Inflammatory macrophage treated with lipopolysaccharide for 4 hours (primary cell): ENCODE data around the gene TAF11.
"Not testable (repeated sequence)": the region's sequence is repeated elsewhere in the genome, so short reads cannot be mapped to it uniquely, and the experiment has no call there.

Experiments used
- DNase-seq: peaks from one replicate; pipeline ENCODE4 v3.0.0-alpha.2; 2020

Gene TAF11

DNA sequence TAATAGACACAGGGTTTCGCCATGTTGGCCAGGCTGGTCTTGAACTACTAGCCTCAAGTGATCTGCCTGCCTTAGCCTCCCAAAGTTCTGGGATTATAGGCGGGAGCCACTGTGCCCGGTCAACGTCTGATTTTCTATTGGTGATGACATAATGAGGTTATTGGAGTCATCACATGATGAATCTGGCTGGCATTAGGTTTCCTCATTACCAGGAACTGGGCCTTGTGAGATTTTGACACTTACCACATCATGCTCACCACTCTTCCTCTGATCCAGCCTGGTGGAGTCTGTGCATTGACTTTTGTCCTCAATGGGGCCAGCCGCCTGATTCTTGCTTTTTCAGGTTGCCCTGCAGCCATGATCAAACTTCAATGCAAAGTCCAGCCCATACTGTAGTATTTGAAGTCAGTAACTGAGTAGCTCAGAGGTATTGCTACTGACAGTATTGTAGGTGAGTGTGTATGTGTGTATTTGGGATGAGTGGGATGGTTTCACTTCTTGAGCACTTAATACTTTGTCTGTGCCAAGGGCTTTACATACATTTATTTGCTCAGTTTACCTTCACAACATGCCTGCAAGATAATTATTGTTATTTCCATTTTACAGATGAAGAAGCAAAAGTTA lies 17.3 kb upstream of the TAF11 start:
- peak; percentile 85 for DNase-seq

DNA sequence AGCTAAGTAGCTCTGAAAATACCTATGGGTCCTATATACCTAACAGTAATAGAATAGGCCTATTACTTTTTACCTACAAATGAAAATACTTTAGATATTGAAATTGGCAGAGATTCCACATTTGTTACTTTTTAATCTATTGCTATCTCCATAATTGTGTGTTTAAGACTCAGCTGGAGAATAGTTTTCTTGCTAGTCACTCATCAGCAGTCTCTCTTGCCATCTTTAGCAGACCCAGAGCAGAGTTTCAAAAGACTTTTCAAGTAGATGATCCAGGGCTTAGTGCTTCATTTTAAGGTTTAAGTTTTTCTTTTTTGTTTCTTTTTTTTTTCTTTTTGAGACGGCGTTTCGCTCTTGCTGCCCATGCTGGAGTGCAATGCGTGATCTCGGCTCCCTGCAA lies 14.1 kb upstream of the TAF11 start:
- no peak for DNase-seq

DNA sequence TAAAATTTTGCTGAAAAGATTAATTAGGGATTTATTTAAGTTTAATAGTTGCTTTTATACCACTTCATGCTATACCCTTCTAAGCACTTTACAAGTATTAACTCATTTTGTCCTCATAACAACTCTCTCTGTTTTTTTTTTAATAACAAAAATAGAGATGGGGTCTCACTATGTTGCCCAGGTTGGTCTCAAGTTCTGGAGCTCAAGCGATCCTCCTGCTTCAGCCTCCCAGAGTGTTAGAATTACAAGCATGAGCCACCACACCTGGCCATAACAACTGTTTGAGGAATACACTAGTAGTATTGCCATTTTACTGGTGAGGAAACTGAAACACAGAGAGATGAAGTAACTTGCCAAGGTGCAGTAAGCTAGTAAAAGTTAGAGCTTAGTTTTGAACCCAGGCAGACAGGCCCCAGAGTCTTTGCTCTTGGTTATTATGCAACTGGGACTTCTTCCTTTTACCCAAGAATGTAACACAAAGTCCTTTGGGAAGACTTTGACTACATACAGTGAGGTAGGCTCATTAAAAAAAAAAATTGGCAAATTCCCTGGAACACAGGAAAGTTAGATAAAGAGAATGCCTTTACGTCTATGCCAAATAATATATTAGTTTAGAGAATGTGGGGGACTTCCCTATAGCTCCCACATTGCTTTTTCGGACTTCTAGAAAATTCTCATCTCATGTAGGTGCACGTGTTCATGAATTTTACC lies 12.6 kb upstream of the TAF11 start:
- no peak for DNase-seq

DNA sequence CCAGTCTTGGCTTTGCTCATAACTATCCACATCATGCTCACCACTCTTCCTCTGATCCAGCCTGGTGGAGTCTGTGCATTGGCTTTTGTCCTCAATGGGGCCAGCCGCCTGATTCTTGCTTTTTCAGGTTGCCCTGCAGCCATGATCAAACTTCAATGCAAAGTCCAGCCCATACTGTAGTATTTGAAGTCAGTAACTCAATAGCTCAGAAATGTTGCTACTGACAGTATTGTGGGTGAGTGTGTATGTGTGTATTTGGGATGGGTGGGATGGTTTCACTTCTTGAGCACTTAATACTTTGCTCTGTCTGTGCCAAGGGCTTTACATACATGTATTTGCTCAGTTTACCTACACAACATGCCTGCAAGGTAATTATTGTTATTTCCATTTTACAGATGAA lies 11.9 kb upstream of the TAF11 start:
- not testable (repeated sequence) for DNase-seq

DNA sequence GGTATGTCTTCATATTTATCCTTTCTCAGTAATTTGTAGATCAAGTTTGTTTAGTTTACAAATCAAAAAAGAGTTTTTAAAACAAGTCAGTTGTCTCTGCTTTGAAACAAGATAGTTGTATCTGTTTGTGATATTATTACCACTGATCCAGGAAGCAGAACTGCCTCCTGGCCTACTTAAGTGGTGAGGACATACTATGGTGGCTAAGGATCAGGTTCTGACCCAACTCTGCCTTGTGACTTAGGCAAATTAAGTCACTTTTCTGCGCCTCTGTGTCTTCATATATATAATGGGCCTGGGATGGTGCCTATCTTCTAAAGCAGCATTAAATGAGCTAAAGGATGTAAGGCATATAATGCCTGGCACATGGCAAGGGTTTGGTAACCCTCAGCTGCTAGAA lies 9.9 kb upstream of the TAF11 start:
- peak; percentile 66 for DNase-seq

DNA sequence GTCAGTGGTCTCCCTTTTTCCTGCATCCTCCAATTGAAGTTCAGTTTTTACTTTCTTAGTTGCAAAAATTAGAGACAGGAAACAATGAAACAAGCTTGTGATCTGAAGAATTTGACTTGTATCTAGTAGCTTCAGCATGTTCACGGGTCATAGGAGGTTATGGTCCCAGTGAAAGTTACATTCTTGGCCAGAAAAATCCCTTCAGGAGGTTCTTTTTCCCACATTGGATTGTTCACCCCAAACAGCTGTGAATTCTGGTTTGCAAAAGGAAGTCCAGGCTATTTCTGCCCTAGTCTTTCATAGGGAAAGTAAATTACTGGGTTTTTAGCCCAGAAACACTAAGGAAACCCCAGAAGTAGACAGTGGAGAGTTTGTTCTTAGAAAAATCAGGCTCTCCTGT lies 9.3 kb upstream of the TAF11 start:
- no peak for DNase-seq

DNA sequence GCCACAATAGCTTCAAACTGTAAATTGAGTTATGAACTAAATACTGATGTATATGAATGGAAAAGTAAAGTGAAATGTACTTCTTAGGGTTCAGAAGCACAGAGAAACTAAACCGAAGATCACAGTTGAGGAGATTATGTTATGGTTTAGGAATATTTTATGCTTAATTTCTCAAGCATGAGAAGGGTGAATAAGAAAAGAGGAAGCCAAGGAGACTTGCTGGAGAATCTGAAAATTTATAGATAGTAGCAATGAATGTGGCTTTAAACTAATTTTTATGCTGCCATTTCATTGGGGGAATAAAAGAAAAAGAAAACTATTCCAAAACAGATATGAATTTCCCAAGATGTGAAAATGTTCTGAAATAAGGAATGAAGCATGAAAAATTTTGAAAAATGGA lies 6.9 kb upstream of the TAF11 start:
- no peak for DNase-seq

DNA sequence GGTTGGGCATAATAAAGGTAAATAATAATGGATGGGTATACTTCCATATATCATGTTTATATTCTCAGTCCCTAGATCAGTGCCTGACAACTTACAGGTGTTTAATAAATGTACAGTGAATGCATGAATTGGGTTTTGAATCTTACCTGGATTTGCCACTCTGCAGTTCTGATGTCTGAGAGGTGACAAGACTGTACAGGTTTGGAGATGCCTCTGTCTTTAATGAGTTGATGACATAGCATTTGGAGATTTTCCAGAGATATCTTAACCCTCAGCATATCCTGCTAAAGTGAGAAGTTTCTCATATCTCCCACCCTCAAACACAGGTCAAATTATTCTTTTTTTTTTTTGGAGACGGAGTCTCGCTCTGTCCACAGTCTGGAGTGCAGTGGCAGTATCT lies 3.5 kb upstream of the TAF11 start:
- no peak for DNase-seq

DNA sequence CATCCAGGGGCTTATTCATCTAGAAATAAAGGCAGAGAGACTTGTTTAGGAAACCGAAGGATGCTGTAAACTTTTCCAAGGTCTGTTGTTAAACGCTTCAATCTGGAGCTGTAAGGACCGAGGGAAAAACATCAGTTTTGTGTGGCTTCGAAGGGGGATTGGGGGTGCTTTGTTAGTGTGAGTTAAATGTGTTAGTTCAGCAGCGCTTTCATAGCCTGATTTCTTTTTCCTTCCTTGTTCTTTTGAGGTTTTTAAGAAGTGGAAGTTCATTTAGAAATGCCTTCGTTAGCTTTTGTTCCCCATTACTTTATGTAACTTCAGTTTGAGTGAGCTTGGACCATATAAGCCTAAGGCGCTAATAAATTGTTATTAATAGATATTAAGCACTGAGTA lies 2.7 kb upstream of the TAF11 start:
- peak; percentile 65 for DNase-seq

DNA sequence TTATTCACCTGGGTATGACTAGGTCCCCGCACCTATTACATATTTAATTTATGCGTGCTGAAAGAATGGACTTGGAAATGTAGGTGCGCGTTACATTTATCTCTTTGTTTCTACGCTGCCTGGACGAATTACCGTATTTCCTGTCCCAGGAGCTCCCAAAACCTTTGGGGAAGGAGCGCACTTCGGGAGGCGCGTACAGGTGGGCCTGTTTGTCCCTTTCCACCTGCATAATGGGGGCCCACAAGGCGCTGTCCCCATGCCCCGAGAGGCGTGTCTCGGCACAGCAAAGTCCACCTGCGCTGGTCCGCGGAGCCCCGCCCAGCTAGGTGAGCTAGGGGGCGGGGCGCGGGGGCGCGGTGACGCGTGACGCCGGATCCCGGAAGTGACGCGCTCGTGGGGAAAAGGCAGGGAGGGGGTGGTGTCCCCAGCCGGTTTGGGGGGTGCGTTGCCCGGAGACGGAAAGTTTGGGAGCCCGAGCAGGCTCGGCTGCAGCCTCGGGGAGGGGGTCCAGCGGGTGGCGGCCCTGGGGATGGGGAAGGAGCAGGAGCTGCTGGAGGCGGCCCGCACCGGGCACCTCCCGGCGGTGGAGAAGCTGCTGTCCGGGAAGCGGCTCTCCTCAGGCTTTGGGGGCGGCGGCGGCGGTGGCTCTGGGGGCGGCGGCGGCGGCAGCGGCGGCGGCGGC lies 1.2 kb upstream of the TAF11 start, which contains the start of gene ANKS1A:
ANKS1A (plus strand) TSS at position 382 of the 682 bp plus-strand sequence; CDS start at position 530, 148 bp downstream.
- DNase-seq = peak; percentile 58

DNA sequence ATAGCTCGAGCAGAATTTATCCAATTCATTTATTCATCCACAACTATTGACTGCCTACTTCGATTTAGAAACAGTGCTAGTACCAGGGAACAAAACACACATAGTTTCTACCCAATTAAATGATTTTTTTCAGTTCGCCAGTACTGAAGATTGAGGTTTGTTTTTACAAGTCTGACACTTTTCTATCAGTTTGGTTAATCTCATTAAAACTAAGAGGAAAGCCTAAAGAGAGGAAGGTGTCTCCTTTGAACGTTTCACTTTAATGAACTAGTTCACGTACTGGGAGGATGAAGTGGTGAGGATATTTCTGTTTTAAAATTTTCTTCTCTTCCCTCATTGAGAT lies 643 bp upstream of the TAF11 start:
- DNase-seq = no peak

DNA sequence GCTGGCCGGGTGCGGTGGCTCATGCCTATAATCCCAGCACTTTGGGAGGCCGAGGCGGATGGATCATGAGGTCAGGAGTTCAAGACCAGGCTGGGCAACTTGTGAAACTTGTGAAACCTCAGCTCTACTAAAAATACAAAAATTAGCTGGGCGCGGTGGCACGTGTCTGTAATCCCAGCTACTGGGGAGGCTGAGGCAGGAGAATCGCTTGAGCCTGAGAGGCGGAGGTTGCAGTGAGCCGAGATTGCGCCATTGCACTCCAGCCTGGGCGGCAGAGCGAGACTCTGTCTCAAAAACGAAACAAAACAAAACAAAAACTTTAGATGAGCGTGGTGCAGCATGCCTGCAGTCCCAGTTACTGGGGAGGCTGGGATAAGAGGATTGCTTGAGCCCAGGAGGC lies 2.0 kb downstream of the TAF11 start:
- DNase-seq = not testable (repeated sequence)

DNA sequence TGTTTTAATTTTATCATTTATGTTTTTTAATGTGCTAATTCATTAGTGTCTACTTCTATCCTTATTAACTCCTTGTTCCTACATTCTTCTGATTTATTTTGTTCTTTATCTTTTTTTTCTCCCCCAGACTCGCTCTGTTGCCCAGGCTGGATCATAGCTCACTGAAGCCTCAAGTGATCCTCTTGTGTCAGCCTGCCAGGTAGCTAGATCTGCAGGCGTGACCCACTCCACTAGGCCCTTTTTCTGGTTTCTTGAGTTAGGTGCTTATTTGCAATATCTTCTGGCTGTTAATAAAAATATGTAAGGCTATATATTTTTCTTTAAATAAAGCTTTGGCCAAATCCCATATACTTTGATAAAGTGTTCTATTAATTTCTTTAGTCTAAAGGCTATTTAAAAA lies 2.8 kb downstream of the TAF11 start:
- no peak for DNase-seq

DNA sequence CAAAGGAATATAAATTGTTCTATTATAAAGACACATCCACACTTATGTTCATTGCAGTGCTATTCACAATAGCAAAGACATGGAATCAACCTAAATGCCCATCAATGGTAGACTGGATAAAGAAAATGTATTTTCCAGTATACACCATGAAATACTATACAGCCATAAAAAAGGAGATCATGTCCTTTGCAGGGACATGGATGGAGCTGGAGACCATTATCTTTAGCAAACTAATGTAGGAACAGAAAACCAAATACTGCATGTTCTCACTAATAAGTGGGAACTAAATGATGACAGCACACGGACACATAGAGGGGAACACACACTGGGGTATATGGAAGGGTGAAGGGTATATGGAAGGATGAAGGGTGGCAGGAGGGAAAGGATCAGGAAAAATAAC lies 3.8 kb downstream of the TAF11 start:
- not testable (repeated sequence) for DNase-seq

DNA sequence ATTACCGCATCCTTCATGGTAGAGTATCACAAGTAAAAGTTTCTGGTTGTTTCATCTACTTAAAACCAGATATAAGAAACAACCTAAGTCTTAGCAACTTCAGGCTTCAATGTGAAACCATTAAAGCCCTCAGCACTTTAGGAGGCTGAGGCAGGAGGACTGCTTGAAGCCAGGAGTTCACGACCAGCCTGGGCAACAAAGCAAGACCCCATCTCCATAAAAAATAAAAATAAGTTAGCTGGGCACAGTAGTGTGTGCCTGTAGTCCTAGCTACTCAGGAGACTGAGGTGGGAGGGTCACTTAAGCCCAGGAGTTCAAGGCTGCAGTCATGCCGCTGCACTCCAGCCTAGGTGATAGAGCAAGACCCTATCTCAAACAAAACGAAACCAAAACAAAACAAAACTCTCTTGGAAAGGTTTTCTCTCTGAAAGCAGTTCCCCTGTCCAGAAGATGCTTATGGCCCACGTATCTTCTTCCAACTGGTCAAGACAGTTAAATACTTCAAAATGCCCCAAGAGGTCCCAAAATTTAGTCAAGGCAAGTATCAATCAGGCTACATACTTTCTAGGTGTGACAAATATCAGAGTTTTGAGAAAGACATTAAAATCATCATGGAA lies 9.9 kb downstream of the TAF11 start:
- DNase-seq = no peak

DNA sequence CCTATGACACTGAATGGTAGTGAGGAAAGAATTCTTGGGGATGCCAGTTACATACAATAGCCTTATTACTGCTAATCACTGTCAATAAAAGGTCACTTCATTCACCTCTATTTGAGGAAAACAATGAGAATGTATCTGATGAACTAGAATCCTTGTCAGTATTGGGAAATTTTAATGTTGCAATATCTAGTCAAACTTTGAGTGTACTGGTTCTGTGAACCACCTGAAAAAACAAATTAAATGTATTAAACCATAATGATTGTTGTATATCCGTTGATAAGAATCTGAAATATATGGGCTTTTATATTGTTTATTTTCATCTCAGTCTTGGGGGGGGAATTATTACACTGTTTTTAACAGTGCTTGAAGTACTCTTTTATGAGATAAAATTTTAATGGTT lies 10.6 kb downstream of the TAF11 start:
- DNase-seq = no peak

DNA sequence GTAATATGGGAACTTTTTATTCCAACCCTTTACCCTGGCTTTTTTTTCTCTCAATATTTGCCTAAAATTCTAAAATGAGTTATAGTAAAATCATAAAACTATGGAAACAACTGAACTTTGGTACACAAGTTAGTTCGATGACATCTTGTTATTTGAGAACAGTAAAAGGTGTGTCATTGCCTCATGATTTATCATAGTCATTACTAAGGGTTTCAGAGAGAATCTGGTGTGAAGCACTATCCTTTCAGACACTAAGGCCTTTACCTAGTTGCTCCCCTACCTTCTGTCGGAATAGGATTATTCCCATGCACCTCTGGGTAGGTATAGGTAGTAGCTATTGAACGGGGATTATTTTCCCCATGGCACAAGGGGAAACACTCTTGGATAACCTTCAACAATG lies 11.4 kb downstream of the TAF11 start:
- no peak for DNase-seq

DNA sequence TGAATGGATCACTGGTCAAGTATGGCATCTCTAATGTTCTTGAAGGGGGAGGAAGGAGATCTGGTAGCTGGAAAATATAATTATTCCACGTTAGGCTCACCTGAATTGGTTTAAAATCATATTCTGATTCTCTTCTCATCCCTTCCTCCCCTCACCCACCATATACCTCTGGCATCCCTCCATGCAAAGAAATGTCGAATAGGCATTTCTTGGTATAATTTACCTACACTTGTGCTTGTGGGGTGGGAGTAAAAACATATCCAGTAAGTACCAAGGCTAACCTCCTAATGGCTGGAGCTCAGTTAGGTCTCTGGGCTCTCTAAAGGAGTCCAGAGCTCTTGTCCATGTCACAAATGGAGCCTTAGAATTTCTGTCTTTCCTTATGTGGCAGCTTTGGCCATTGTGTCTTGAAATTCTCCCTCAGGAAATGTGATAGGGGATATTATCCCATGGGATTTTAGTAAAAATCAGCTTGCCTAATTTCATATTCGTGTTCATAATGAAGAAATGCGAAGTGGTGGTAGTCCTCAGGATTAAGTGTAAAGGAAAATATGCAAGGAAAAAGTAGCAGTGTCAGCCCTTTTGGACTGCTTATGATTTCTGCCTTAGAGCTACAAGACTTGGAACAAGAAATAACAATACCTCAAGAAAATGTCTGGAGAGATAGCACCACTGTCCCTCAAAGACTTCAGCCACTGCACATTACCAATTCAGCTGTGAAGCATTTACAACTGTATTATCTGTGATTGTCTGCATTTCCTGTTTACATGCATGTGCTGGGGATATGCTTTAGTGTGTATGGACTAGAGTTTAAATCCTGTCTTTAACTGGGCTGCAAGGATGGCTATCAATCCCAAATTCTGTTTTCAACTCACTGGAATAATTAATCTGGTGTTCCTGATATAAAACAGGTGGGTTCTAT lies 12.3 kb downstream of the TAF11 start:
- no peak for DNase-seq

DNA sequence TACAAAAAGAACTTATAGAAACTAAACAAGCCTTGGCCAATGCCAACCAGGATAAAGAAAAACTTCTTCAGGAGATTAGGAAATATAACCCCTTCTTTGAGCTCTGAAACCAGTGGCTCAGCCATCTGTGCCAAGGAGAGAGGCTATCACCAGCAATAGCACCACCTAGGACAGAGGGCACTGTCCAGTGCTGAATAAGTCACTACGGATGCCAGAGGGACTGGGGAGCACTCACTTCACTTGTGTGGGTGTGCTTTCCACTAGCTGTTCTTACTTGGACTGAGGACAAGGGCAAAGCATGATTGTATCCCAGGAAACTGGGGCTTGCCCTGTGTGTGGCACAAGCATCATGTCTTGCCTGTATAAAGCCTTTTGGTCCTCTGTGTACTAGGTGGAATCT lies 15.5 kb downstream of the TAF11 start:
- no peak for DNase-seq

DNA sequence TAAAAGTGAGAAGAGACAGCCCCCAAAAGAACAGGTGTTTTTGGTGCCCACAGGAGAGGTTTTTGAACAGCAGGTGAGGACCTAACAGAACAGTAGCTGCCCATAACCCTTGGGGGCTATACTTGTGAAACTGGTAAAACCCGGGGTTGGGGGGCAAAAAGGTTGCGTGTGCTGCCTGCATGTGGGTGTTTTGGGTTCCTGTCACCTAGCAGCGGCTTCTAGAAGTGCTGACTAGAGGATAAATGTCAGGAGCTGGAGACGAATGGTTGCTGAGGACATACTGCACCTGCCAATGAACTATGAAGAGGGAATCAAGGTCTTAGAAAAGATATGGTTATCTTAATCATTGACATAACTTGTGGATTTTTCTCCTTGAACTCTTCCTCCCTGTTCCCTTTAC lies 16.0 kb downstream of the TAF11 start:
- no peak for DNase-seq

DNA sequence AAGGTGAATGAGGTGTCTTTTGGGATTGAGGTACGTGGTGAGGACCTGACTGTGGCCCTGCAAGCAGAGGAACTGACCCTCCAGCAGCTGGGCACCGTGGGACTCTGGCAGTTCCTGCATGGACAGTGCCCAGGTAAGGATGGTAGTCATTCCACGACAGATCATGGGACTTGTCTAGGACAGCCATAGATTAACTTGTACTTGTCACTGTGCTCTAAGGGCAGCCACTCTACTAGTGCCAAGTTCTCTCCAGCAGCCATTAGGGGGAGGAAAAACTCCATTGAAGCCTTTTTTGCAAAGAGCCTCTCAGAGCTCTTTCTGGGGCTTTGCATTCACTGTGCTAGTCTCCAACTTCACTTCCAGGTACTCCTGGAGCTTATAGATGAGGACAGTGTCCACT lies 20.4 kb downstream of the TAF11 start:
- DNase-seq = no peak

DNA sequence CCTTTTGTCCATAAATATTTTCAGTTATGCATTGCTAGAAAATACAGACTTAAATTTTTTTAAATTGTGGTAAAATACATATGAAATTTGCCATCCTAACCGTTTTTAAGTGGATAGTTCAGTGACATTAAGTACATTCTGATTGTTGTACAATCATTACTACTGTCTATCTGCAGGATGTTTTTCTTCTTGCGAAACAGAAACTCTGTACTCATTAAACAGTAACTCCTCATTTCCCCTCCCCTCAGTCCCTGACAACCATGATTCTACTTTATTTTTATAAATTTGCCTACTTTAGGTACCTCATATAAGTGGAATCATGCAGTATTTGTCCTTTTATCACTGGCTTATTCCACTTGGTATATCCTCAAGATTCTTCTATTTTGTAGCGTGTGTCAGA lies 21.3 kb downstream of the TAF11 start:
- DNase-seq = no peak

DNA sequence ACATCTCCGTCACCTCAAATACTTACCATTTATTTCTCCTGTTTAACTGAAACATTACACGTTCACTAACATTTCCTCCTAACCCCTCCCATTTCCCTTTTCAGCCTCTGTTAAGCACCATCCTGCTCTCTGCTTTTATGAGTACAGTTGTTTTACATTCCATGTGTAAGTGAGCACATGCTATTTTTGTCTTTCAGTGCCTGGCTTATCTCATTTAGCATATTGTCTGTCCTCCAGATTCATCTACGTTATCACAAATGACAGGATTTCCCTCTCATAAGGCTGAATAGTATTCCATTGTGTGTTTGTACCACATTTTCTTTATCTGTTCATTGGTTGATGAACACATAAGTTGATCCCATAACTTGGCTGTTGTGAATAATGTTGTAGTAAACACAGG lies 22.7 kb downstream of the TAF11 start:
- no peak for DNase-seq
